Measurements from ENCODE around the gene OR8K1.

Gene OR8K1

DNA sequence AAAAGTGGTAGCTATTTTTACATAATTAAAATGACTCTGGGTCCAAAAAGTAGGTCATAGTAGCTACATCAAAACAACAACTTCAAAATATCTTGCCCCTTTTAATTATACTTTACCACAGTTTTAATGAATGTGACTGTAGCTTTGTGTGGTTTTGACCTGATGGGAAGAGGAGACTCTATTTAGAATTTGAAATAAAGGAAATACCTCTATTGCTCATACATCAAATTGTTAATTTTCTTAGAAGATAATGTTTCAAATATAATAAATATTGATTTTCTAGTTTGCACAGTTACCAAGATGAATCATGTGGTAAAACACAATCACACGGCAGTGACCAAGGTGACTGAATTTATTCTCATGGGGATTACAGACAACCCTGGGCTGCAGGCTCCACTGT, at the start of gene OR8K1:
Gene OR8K1 (plus strand): TSS at position 301 of the 400 bp plus-strand sequence. CDS start 0 bp downstream, at position 301.
- no peak for DNase-seq (ENCODE audit: low read depth)

DNA sequence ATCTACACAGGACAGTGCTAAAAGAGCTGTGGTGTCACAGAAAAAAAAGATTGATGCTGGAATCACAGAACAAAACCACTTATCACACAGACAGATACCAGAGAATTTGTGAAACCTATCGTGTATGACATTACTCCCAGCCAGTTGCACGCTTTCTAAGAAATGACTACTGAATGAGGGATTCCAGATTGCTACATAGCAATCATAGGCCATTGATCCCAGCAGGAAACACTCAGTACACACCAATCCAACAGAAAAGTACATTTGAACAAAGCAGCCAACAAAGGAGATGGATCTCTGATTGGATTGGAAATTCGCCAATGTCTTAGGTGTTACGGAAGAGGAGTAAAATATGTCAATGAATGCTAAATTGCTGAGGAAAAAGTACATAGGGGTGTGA, 48.9 kb upstream of the OR8K1 start:
- DNase-seq (ENCODE audit: low read depth), result no peak

DNA sequence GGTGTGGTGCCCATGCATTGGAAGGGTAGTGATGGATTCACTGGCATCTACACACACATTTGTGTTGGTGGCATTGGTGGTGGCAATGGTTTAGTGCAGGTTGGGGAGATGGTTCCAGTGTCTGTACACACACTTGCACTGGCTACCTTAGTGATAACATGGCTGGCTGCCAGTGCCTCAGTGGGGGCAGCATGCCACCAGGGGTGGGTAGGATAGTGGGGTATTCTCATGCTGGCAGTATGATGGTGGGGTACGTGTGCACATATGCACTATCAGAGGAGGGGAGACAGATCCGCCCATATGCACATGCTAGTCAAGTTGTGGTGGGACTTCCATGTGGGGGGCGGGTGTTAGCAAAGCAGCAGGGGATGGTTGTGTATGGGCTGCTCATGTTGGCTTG, 38.0 kb upstream of the OR8K1 start:
- DNase-seq (ENCODE audit: low read depth), result no peak

DNA sequence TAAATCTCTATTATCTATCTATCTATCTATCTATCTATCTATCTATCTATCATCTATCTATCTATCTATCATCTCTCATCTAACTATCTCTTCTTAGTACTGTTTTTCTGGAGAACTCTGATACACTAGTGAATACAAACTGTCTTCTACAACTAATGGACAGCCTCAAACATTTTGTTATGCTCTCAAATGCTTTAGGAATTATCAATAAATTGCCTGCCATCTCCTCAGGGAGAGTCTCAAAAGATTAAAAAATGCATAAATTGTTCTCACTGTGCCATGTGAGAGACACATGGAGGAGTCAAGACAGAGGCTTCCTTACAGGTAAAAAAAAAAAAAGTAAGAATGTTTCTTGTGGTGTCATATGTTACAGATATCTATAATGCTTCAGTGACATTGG, 31.0 kb upstream of the OR8K1 start, which contains the start of gene OR8K3:
Gene OR8K3 (plus strand): TSS at position 301 of the 400 bp plus-strand sequence. CDS start 3,163 bp downstream, outside the sequence.
- no peak for DNase-seq (ENCODE audit: low read depth)

DNA sequence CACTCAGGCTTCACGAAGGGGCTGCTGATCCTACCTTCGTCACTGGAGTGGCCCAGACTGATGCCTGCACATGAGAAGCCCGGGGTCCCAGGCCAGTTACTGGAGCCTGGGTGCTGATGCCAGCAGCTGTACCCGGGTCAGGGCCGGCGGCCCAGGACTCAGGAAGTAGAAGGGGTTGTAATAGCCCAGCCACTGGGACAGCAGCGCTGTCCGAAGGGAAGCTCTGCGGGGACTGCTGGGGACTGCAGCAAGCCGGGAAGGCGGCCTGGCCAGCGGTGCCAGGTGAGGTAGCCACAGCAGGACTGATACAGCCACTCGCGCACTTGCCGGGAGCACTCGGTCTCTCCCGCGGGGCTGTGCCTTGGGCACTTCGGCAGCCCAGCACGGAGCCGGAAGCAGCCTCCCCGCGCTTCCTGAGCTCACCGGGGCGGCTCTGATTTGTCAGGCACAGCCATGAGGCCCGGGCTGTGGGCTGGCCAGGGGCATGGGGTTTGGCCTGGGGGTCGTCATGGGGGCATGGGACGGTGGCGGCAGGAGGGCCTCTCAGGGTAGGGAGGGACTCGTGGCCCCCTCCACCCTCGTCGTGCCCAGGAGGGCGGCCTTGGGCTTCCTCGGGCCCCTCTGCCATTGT, 13.9 kb upstream of the OR8K1 start:
- DNase-seq (ENCODE audit: low read depth), result no peak

DNA sequence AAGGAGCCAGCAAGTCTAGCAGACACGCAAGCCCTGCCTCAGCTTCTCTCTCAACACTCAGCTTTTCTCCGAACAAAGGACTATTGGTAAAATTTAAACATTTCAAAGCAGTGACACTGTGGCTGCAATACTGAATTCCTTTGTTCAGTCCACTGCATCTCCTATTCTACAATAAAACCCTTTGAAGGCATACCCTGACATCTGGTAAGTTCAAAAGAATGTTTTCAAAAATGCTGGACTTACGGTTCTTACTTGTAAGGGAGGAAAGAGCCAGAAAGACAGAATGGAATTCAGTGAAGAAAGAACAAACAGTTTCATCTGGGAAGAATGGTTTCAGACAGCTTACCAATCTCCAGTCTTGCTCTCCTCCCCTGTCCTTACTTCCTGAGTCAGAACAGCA, 12.7 kb upstream of the OR8K1 start:
- DNase-seq (ENCODE audit: low read depth), result no peak

DNA sequence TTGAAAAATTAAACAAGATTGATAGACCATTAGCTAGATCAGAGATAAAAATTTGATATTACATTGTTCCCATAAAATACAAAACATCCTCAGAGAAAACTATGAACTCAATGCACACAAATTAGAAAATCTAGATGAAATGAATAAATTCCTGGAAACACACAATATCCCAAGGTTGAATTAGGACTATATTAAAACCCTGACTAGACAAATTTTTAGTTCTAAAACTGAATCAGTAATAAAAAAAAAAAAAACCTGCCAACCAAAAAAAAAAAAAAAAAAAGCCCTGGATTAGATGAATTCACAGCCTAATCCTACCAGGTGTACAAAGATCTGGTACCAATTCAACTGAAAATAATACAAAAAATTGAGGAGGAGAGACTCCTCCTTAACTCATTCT, 5.5 kb upstream of the OR8K1 start:
- no peak for DNase-seq (ENCODE audit: low read depth)

DNA sequence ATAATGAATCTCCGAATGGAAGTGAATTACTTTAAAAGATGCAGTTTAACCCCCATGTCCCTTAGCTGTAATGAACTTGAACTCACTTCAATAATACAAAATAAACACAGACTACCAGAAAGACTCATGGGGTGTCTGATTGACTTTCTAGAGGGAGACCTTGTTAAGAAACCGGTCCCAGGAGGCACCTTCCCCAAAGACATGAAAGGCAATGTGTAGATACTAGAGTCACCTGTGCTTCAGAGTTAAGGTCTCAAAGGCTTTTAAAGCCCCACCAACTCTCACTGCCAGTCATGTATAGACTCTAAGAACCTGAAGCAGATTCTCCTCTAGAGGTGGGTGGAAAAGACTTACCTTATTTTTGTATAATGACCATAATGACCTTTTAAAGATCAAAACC, 8.2 kb downstream of the OR8K1 start, which contains the start of gene OR8J1:
Gene OR8J1 (plus strand): TSS at position 301 of the 400 bp plus-strand sequence. CDS start 5,956 bp downstream, outside the sequence.
- DNase-seq (ENCODE audit: low read depth), result no peak

DNA sequence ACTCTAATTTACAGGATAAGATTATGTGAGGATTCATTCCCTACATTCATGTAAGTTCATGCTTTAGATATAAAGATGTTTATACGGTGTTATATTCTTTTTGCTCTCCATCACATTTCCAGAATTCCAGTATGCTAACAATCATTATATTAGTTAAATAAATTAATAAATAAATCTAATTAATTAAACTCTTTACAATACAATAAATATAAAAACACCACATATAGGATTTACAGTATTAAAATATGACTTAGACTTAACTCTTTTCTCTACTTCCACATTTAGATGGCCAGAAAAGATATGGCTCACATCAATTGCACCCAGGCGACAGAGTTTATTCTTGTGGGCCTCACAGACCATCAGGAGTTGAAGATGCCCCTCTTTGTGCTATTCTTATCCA, 29.5 kb downstream of the OR8K1 start, which contains the start of gene OR8U1:
Gene OR8U1 (plus strand): TSS at position 301 of the 400 bp plus-strand sequence. CDS start 0 bp downstream, at position 301.
- DNase-seq (ENCODE audit: low read depth), result no peak

DNA sequence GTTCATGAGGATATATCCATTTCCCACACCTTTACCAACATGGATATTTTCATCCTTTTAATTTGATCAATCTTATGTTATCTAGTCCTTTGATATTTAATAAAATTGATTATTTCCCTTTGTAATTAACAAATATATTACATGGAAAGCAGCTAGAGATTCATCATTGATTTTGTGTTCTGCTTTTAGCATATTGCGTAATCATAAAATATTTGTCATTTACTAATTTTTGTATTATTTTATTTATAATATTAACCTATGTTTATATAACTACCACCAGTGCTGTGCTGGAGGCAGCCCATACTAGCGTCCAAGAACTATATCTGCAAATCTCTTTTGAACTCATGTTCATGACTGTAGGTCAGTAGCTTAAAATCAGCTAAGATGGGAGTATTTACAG, 34.3 kb downstream of the OR8K1 start:
- no peak for DNase-seq (ENCODE audit: low read depth)

DNA sequence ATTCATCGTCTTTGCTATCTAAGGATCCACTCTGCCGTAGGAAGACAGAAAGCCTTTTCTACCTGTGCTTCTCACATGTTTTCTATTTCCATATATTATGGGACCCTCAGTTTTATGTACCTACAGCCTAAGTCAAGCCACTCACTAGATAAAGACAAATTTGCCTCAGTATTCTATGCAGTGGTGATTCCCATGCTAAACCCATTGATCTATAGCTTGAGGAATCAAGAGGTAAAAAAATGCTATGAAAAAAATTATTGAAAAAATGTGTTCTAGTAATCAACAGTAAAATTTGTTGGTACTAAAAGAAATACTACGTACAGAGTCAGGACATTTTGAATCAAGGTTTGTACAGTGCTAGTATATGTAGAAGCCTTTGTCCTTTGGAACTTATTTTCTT, 48.5 kb downstream of the OR8K1 start:
- DNase-seq (ENCODE audit: low read depth), result no peak

DNA sequence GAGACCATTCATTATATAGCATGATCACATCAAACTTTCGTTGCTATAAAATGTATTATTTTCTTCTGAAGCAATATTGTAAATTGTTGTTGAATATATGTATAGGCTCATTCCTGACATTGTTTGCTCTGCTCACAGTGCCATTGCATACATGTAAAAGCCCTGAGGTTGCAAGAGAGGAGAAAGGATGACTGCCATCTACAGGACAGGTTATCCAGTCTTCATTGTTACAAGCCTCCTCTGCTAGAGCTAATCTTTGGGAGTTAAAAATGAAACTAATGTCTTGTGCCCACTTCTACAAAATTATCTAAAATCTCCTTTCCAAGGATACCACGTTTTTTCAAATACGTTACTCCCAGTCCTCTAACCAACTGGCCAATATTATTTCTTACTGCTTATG, 50.2 kb downstream of the OR8K1 start:
- DNase-seq (ENCODE audit: low read depth), result no peak

All from activated T-helper 9 cell treated with anti-CD3 and anti-CD28 coated beads, Interleukin-2, amount 50 U/mL, for 16 hours (primary cell).